H1 (cell line): Measurements from ENCODE around the gene GID8. TPM values are rescaled to one million over a fixed set of nuclear protein-coding genes. Genes with fewer than 3 reads are reported as not detected.

Experiments used
- CHD2 ChIP-seq: IDR thresholded peaks from 2 replicates; pipeline ENCODE4 v1.6.1; 2012; ENCODE audit warnings: low read length, improper control_type of control experiment
- CREB1 ChIP-seq: IDR thresholded peaks from 2 replicates; pipeline ENCODE4 v1.6.1; 2012; ENCODE audit warnings: inconsistent platforms
- EGR1 ChIP-seq: IDR thresholded peaks from 2 replicates; pipeline ENCODE4 v1.6.1; 2011; ENCODE audit warnings: low read depth, low read length, borderline replicate concordance
- EP300 ChIP-seq, 2 experiments: IDR thresholded peaks; 1 replicate in 1 of 2; 2 replicates in 1 of 2; pipeline ENCODE4 v1.6.1; 2011 to 2012; ENCODE audit warnings: low read depth in 2 of 2, low read length in 2 of 2, mild to moderate bottlenecking in 2 of 2, borderline replicate concordance in 1 of 2, inconsistent platforms in 1 of 2, moderate library complexity in 1 of 2
- KDM4A ChIP-seq: IDR thresholded peaks from one replicate; pipeline ENCODE4 v1.7.1; 2012; ENCODE audit warnings: low read depth, mild to moderate bottlenecking, moderate library complexity, low read length, inconsistent platforms; ENCODE audit not compliant: severe bottlenecking
- MAFK ChIP-seq: IDR thresholded peaks from 2 replicates; pipeline ENCODE4 v1.6.1; 2012; ENCODE audit warnings: low read depth, mild to moderate bottlenecking, improper control_type of control experiment, low read length
- RAD21 ChIP-seq, 2 experiments: IDR thresholded peaks in 1 of 2; conservative IDR thresholded peaks in 1 of 2; 2 replicates each; pipeline ENCODE4 v1.6.1; 2011; ENCODE audit warnings: low read depth in 2 of 2, low read length in 2 of 2, improper control_type of control experiment in 1 of 2, inconsistent platforms in 1 of 2, mild to moderate bottlenecking in 1 of 2, moderate library complexity in 1 of 2
- ZNF274 ChIP-seq: IDR thresholded peaks from 2 replicates; pipeline ENCODE4 v1.7.0; 2012; ENCODE audit warnings: low read length, borderline replicate concordance; ENCODE audit errors: extremely low read depth
- polyA plus RNA-seq, 7 experiments: library from polyadenylated mRNA; depleted of rRNA in 3 of 7; stranded (reverse) in 5 of 7; unstranded in 2 of 7; fragments of >200 nt in 5 of 7; fragments of 200-250 nt in 2 of 7; gene quantifications; 1 replicate in 5 of 7; 2 replicates in 1 of 7; 4 replicates in 1 of 7; pipeline versions ENCODE4 v1.2.1 to v1.2.3, GENCODE V29; 2011 to 2013; ENCODE audit warnings: missing spikeins in 2 of 7, mixed read lengths in 2 of 7
- total RNA-seq: library from RNA; stranded (reverse); fragmentation: NEBNext Ultra II Directional; extraction: Animal tissue kit (Norgen Biotek cat#: 25700); gene quantifications from 2 replicates; pipeline ENCODE4 v1.2.1, GENCODE V29; 2021
- TF ChIP-seq, protein P1 (sequence below): fragments of 300-600 bp; sonication (generic); IDR thresholded peaks from 2 replicates; pipeline ENCODE4 v1.7.1; 2012; ENCODE audit warnings: low read length, moderate library complexity, mild to moderate bottlenecking, inconsistent platforms; ENCODE audit not compliant: insufficient replicate concordance

The GID8 gene
- total and polyA plus RNA-seq, 2 of the 8 experiments (the other 6 are each of a cell fraction or from before 2014, with no cell fraction given): 39.7 to 72.9 TPM

DNA sequence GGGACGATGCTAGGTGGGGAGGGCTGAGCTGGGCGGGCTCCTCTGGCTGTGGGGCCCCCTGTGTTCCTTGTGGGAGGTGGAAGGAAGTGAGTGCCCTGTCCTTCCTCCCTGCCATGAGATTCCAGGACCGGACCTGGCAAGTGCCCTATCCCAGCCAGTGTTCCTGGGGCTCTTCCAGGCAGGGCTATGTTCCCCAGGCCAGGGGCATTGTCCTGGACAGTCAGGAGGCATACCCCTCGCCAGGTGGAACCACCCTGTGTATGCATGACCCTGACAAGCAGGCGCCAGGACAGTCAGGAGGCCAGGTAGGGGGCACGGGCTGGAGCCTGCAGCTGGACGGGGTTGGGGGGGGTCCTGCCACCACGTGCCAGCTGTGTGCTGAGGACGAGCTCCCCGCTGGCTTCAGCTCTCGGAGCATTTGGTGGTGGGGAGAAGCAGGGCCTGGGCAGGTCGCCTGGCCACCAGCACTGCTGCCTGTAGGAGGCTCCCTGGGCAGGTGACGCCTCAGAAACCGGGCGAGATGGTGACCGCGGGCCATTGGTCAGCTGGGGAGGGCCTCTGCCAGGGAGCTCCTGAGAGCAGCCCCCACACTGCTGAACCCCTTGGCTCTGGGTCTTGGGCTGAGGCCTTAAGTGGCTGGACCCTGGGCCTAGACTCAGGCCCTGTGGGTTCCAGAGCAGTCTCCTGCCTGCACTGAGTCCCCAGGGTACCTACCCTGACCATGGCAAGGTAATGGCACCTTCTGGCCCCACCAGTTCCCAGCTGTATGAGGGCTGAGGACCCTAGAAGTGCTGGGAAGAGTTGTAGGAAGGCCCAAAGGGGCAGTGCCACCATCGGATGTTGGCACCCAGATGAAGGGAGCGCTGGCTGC, 15.3 kb downstream of the GID8 start (continued):
- TF ChIP-seq, protein P1, sequence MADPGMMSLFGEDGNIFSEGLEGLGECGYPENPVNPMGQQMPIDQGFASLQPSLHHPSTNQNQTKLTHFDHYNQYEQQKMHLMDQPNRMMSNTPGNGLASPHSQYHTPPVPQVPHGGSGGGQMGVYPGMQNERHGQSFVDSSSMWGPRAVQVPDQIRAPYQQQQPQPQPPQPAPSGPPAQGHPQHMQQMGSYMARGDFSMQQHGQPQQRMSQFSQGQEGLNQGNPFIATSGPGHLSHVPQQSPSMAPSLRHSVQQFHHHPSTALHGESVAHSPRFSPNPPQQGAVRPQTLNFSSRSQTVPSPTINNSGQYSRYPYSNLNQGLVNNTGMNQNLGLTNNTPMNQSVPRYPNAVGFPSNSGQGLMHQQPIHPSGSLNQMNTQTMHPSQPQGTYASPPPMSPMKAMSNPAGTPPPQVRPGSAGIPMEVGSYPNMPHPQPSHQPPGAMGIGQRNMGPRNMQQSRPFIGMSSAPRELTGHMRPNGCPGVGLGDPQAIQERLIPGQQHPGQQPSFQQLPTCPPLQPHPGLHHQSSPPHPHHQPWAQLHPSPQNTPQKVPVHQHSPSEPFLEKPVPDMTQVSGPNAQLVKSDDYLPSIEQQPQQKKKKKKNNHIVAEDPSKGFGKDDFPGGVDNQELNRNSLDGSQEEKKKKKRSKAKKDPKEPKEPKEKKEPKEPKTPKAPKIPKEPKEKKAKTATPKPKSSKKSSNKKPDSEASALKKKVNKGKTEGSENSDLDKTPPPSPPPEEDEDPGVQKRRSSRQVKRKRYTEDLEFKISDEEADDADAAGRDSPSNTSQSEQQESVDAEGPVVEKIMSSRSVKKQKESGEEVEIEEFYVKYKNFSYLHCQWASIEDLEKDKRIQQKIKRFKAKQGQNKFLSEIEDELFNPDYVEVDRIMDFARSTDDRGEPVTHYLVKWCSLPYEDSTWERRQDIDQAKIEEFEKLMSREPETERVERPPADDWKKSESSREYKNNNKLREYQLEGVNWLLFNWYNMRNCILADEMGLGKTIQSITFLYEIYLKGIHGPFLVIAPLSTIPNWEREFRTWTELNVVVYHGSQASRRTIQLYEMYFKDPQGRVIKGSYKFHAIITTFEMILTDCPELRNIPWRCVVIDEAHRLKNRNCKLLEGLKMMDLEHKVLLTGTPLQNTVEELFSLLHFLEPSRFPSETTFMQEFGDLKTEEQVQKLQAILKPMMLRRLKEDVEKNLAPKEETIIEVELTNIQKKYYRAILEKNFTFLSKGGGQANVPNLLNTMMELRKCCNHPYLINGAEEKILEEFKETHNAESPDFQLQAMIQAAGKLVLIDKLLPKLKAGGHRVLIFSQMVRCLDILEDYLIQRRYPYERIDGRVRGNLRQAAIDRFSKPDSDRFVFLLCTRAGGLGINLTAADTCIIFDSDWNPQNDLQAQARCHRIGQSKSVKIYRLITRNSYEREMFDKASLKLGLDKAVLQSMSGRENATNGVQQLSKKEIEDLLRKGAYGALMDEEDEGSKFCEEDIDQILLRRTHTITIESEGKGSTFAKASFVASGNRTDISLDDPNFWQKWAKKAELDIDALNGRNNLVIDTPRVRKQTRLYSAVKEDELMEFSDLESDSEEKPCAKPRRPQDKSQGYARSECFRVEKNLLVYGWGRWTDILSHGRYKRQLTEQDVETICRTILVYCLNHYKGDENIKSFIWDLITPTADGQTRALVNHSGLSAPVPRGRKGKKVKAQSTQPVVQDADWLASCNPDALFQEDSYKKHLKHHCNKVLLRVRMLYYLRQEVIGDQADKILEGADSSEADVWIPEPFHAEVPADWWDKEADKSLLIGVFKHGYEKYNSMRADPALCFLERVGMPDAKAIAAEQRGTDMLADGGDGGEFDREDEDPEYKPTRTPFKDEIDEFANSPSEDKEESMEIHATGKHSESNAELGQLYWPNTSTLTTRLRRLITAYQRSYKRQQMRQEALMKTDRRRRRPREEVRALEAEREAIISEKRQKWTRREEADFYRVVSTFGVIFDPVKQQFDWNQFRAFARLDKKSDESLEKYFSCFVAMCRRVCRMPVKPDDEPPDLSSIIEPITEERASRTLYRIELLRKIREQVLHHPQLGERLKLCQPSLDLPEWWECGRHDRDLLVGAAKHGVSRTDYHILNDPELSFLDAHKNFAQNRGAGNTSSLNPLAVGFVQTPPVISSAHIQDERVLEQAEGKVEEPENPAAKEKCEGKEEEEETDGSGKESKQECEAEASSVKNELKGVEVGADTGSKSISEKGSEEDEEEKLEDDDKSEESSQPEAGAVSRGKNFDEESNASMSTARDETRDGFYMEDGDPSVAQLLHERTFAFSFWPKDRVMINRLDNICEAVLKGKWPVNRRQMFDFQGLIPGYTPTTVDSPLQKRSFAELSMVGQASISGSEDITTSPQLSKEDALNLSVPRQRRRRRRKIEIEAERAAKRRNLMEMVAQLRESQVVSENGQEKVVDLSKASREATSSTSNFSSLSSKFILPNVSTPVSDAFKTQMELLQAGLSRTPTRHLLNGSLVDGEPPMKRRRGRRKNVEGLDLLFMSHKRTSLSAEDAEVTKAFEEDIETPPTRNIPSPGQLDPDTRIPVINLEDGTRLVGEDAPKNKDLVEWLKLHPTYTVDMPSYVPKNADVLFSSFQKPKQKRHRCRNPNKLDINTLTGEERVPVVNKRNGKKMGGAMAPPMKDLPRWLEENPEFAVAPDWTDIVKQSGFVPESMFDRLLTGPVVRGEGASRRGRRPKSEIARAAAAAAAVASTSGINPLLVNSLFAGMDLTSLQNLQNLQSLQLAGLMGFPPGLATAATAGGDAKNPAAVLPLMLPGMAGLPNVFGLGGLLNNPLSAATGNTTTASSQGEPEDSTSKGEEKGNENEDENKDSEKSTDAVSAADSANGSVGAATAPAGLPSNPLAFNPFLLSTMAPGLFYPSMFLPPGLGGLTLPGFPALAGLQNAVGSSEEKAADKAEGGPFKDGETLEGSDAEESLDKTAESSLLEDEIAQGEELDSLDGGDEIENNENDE: no peak
- TF ChIP-seq RAD21 (IDR thresholded peaks at IDR 0.05 in 1 of 2, conservative IDR thresholded peaks at IDR 0.05 in 1 of 2; ENCODE audit: low read depth in 2 of 2, low read length in 2 of 2): no peak
- TF ChIP-seq MAFK: no peak
- no peak for TF ChIP-seq ZNF274
- TF ChIP-seq KDM4A: peak; percentile 29
- no peak for TF ChIP-seq EP300 (IDR thresholded peaks at IDR 0.05; ENCODE audit: borderline replicate concordance in 1 of 2, low read depth in 2 of 2, low read length in 2 of 2)
- TF ChIP-seq EGR1: no peak
- no peak for TF ChIP-seq CHD2
- no peak for TF ChIP-seq CREB1
